Stimulated activated naive CD8-positive, alpha-beta T cell treated with anti-CD3 and anti-CD28 coated beads, Interleukin-15, amount 100 ng/mL, for 72 hours (primary cell): Measurements from ENCODE around the gene ANO9.
"Not testable (repeated sequence)": the region's sequence is repeated elsewhere in the genome, so short reads cannot be mapped to it uniquely, and the experiment has no call there.

Source experiments
- ATAC-seq: fragments of 150-1000 bp; cut with Tn5 transposase; 2 replicates; pipeline ENCODE4 v1.10.0; 2021; ENCODE audit warnings: mild to moderate bottlenecking, moderate library complexity
- DNase-seq, 2 donors: peaks; one replicate each; pipeline ENCODE4 v3.0.0; 2021 to 2022
- H3K27ac Mint-ChIP-seq, 2 donors: one replicate each; pipeline ENCODE4 v1.8.0; 2022; ENCODE audit warnings: mild to moderate bottlenecking in 2 of 2, mixed read lengths in 2 of 2, moderate library complexity in 2 of 2
- H3K27me3 Mint-ChIP-seq: one replicate; pipeline ENCODE4 v1.8.0; 2022; ENCODE audit warnings: mixed read lengths
- H3K4me1 Mint-ChIP-seq: one replicate; pipeline ENCODE4 v1.8.0; 2022; ENCODE audit warnings: mild to moderate bottlenecking, mixed read lengths
- H3K4me3 Mint-ChIP-seq, 2 donors: one replicate each; pipeline ENCODE4 v1.8.0; 2022; ENCODE audit warnings: mild to moderate bottlenecking in 2 of 2, mixed read lengths in 2 of 2, moderate library complexity in 1 of 2
- H3K9me3 Mint-ChIP-seq, 2 donors: one replicate each; pipeline ENCODE4 v1.8.0; 2022; ENCODE audit warnings: mixed read lengths in 2 of 2

Gene ANO9

DNA sequence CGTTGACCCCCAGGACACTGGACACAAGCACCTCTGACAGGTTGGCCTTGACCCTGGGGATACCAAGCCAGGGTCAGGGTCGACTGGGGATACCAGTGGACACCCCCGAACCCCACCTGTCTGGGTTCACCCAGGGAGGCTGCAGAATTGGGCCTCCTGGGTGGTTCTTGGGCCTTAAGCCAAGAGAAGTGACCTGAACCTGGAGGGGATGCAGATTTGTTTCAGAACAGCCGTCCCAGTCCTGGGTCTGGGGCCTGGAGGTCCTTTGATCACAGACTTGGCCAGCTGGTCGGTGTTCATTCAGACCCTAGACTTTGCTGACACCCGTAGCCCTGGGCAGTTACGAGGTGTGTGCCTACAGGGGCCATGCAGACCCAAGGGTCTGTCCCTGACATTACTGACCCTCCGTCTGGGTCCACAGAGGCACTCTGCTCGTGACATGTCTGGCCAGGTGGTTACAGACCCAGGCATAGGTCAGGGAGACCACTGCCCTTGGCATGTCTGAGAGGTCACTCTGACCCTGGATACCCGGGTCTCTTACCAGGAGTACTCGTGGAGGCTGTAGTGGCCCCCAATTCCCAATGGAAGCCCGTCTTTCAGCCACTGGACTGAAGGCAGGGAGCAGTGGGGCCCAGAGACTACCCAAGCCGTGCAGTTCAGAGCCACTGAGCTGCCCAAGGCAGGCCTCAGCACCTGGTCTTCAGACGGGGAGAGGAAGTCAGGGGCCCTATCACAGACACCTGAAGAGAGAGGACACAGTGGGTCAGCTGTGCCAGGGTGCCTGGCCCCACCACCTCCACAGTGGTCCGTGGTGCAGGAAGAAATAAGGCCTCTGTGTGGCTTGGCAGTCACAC lies 33.4 kb downstream of the ANO9 start:
- Mint-ChIP-seq H3K27me3 (no peaks in the 10 kb centered on the region), H3K4me3 (peak overlapping the region in 1 of 2 donors; percentile 70), H3K9me3 (no peaks in the 10 kb centered on the region), H3K4me1 (peaks cover 36% of the 10 kb centered on the region), H3K27ac (no peak overlapping the region)
- ATAC-seq (no peak), DNase-seq (no peak)

DNA sequence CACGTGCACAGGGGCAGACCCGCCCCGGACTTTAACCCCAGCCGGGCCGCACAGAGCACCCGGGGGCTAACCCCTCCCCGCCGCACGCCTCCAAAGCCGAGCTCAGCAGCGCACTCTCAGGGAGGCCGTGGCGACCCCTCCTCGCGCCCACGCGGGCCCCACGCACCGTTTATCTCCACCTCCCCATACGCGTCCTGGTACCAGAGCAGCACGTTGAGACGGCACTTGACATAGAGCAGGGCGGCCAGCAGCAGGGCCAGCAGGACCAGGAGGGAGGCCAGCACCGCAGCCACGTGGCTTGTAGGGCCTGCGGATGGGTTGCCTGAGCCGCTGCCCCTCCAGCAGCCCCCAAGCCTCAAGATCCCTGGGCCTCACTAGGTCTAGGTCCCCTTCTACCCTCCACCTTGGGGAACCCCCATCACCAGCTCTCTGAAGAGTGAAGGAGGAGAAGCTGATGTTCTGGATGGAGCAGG lies 34.1 kb downstream of the ANO9 start:
- peak overlapping the region; percentile 2 to 70 for H3K4me3 Mint-ChIP-seq
- no peak for DNase-seq
- H3K9me3 Mint-ChIP-seq, result no peaks in the 10 kb centered on the region
- H3K4me1 Mint-ChIP-seq, result peaks cover 29% of the 10 kb centered on the region
- ATAC-seq, result no peak
- H3K27me3 Mint-ChIP-seq, result no peaks in the 10 kb centered on the region
- peak overlapping the region in 1 of 2 donors; percentile 54 for H3K27ac Mint-ChIP-seq

DNA sequence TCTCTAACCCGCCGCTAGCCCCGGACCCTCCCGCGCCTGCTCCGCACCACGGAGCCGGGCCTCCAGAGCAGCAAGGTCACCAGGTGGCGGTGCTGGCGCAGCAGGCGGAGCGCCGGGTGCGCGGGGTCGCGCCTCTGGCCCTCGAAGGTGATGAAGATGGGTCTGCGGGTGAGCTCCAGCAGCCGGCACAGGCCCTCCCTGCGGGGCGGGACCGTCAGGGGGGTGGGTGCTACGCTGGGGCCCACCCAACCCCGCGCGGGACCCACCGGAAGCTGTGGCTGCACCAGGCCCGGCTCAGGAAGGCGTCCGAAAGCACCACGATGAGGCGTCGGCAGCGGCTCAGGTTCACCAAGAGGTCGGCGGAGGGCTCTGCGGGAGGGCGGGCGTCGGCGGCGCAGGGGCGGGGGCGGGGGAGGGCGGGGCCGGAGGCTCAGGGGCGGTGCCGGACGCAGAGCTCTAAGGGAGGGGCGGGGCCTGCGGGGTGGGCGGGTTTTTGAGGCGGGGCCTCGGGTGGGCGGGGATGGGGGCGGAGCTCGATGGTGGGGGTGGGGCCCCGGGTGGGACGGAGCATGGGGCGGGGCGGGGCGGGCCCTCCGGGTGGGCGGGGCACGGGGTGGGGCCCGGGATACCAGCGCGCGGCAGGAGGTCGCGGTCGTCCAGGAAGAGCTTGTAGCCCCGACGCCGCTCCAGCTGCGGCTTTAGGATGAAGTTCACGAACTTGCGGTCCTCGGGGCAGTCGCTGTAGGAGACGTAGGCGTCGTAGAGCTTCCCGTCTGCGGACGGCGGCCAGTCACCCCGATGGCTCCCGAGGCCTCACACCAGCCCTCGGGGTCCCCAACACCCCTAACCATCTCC lies 34.8 kb downstream of the ANO9 start:
- no peaks in the 10 kb centered on the region for H3K9me3 Mint-ChIP-seq
- no peak overlapping the region for H3K27ac Mint-ChIP-seq
- peak; percentile 91 to 95 for DNase-seq
- no peaks in the 10 kb centered on the region for H3K27me3 Mint-ChIP-seq
- ATAC-seq, result peak; percentile 91
- peak overlapping the region; percentile 73 to 76 for H3K4me3 Mint-ChIP-seq
- peaks cover 28% of the 10 kb centered on the region for H3K4me1 Mint-ChIP-seq

- Mint-ChIP-seq H3K9me3 (no peaks in the 10 kb centered on the region), H3K27ac (no peak overlapping the region), H3K4me1 (peaks cover 28% of the 10 kb centered on the region), H3K27me3 (no peaks in the 10 kb centered on the region), H3K4me3 (peak overlapping the region; percentile 73 to 76)
- ATAC-seq, result no peak
- no peak for DNase-seq
Observed at GRCh38 chr11:405954-406795, 35.6 kb downstream of the ANO9 start.

- Mint-ChIP-seq H3K4me1 (peaks cover 28% of the 10 kb centered on the region), H3K27ac (peak overlapping the region in 1 of 2 donors; percentile 46), H3K9me3 (no peaks in the 10 kb centered on the region), H3K27me3 (no peaks in the 10 kb centered on the region), H3K4me3 (peak overlapping the region; percentile 50 to 64)
- ATAC-seq (no peak), DNase-seq (no peak)
Observed at GRCh38 chr11:405323-405953, 36.4 kb downstream of the ANO9 start.

DNA sequence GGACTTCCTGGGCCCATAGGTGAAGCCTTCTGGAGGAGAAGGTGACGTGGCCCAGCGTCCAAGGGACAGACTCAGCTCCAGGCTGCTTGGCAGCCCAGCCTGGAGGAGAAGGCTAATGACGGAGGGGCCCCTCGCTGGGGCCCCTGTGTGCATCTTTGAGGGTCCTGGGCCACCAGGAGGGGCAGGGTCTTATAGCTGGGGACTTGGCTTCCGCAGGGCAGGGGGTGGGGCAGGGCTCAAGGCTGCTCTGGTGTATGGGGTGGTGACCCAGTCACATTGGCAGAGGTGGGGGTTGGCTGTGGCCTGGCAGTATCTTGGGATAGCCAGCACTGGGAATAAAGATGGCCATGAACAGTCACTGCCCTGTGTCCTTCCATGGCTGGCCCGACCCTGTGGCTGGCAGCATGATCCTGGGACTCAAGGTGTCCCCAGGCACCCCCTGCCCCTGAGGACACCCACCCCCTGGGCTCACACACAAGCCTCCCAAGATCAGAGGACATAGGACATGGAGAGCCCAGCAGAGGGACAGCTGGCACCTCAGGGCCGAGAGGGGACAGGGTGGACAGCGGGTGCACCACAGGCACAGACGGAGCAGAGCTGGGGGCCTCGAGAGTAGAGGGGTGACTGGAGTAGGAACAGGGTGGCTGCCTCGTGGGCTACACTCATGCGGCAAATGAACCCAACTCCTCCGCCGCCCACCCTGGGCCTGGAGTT lies 37.1 kb downstream of the ANO9 start:
- H3K27ac Mint-ChIP-seq, result no peak overlapping the region
- peaks cover 0 to 2% of the 10 kb centered on the region in 2 donors for H3K9me3 Mint-ChIP-seq
- peak overlapping the region in 1 of 2 donors; percentile 15 for H3K4me3 Mint-ChIP-seq
- no peaks in the 10 kb centered on the region for H3K27me3 Mint-ChIP-seq
- ATAC-seq, result no peak
- DNase-seq, result no peak
- H3K4me1 Mint-ChIP-seq, result peaks cover 26% of the 10 kb centered on the region

DNA sequence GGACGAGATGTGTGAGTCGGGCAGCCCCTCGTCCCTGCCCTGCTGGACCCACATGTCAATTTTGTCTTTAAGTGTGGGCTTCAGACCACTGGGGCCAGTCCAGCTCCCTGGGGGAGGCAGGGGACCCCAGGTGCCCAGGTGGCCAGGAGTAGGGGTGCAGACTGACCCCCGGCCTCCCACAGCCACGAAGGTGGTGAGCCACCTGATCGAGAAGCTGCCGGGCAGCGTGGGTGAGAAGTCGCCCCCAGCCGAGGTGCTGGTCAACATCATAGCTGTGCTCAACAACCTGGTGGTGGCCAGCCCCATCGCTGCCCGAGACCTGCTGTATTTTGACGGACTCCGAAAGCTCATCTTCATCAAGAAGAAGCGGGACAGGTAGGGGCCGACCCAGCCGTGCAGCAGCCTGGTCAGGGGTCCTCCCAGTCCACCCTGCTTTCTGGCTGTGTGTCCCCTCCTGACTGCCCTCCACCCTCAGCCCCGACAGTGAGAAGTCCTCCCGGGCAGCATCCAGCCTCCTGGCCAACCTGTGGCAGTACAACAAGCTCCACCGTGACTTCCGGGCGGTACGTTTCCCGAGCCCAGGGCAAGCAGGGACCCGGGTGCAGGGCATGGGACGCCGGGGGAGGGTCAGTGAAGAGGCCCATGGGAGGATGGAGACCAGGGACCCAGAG lies 37.9 kb downstream of the ANO9 start:
- no peak overlapping the region for H3K4me3 Mint-ChIP-seq
- DNase-seq (no peak), ATAC-seq (no peak)
- peaks cover under 1 to 7% of the 10 kb centered on the region in 2 donors for H3K9me3 Mint-ChIP-seq
- H3K27ac Mint-ChIP-seq, result peak overlapping the region in 1 of 2 donors; percentile 76
- no peaks in the 10 kb centered on the region for H3K27me3 Mint-ChIP-seq
- peaks cover 27% of the 10 kb centered on the region for H3K4me1 Mint-ChIP-seq

DNA sequence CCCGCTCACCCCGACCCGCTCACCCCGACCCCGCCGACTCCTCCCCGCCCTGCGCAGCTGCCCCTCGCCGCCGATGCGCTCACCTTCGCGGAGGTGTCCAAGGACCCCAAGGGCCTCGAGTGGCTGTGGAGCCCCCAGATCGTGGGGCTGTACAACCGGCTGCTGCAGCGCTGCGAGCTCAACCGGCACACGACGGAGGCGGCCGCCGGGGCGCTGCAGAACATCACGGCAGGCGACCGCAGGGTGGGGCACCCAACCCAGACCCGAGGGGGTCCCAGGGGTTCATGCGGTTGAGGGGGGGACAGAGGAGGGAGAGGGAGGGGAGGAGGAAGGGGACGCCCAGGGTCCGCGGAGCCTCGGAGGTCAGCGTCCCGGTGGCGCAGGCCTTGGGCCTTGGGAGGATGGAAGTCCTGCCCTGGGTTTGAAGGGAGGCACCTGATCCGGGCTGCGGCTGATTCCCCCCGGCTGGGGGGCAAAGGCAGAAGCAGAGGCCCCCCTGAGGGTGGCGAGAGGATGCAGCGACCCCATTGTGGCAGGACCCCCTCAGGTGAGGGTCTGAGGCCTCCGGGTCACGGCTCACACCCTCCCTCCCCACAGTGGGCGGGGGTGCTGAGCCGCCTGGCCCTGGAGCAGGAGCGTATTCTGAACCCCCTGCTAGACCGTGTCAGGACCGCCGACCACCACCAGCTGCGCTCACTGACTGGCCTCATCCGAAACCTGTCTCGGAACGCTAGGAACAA lies 38.6 kb downstream of the ANO9 start:
- H3K9me3 Mint-ChIP-seq, result peaks cover 4 to 12% of the 10 kb centered on the region in 2 donors
- H3K4me3 Mint-ChIP-seq, result no peak overlapping the region
- H3K27ac Mint-ChIP-seq, result peak overlapping the region in 1 of 2 donors; percentile 88
- H3K27me3 Mint-ChIP-seq, result no peaks in the 10 kb centered on the region
- peaks cover 27% of the 10 kb centered on the region for H3K4me1 Mint-ChIP-seq
- no peak for ATAC-seq
- DNase-seq, result no peak

- peaks cover 34% of the 10 kb centered on the region for H3K4me1 Mint-ChIP-seq
- not testable (repeated sequence) for H3K4me3 Mint-ChIP-seq, DNase-seq, ATAC-seq, H3K27ac Mint-ChIP-seq, H3K27me3 Mint-ChIP-seq
- H3K9me3 Mint-ChIP-seq, result peaks cover 4 to 12% of the 10 kb centered on the region in 2 donors
Observed at GRCh38 chr11:401196-401595, 40.6 kb downstream of the ANO9 start.

DNA sequence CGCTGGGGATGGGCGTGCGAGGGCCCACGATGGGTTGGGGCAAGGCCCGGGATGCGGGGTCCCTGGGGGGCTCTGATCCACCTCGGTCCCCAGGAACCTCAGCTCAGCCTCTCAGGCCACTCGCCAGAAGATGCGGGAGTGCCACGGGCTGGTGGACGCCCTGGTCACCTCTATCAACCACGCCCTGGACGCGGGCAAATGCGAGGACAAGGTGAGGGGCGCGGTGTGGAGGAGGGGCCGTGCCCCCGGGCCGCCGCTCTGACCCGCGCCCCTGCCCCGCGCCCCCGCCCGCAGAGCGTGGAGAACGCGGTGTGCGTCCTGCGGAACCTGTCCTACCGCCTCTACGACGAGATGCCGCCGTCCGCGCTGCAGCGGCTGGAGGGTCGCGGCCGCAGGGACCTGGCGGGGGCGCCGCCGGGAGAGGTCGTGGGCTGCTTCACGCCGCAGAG lies 41.5 kb downstream of the ANO9 start:
- Mint-ChIP-seq H3K27ac (peak overlapping the region in 1 of 2 donors; percentile 85), H3K9me3 (peaks cover 4 to 12% of the 10 kb centered on the region in 2 donors), H3K4me3 (no peak overlapping the region), H3K4me1 (peaks cover 32% of the 10 kb centered on the region), H3K27me3 (no peaks in the 10 kb centered on the region)
- ATAC-seq, result peak; percentile 16
- no peak for DNase-seq

DNA sequence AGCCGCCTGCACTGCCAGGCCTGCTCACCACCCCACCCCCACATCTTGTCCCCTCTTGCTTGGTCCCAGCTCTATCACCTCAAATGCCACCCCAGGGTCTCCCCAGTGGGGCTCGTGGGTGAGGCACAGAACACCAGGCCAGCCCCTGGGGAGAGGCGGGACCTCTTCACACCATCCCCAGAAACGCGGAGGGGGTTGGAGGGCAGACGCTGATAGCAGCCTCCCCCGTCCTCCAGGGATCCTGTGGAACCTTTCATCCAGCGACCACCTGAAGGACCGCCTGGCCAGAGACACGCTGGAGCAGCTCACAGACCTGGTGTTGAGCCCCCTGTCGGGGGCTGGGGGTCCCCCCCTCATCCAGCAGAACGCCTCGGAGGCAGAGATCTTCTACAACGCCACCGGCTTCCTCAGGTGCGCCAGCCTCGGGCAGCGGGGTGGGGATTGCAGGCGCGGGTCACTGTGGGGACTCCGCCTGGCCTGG lies 42.0 kb downstream of the ANO9 start:
- ATAC-seq (no peak), DNase-seq (peak in 1 of 2 donors; percentile 48)
- H3K4me1 Mint-ChIP-seq, result peaks cover 27% of the 10 kb centered on the region
- no peaks in the 10 kb centered on the region for H3K27me3 Mint-ChIP-seq
- peaks cover 4 to 12% of the 10 kb centered on the region in 2 donors for H3K9me3 Mint-ChIP-seq
- peak overlapping the region in 1 of 2 donors; percentile 85 for H3K27ac Mint-ChIP-seq
- no peak overlapping the region for H3K4me3 Mint-ChIP-seq

GRCh38 chr11:398826-399225 lies 43.0 kb downstream of the ANO9 start:
- no peaks in the 10 kb centered on the region for H3K27me3 Mint-ChIP-seq
- DNase-seq (peak in 1 of 2 donors; percentile 52), ATAC-seq (no peak)
- peak overlapping the region in 1 of 2 donors; percentile 64 for H3K27ac Mint-ChIP-seq
- peak overlapping the region in 1 of 2 donors; percentile 13 for H3K4me3 Mint-ChIP-seq
- peaks cover 23% of the 10 kb centered on the region for H3K4me1 Mint-ChIP-seq
- peaks cover 4 to 12% of the 10 kb centered on the region in 2 donors for H3K9me3 Mint-ChIP-seq
